SK-N-SH treated with all-trans-retinoic acid at 6 μM for 48 hours (cell line): ENCODE results near the gene DHX36.

Experiments used
- ARNTL ChIP-seq: fragments of 450-650 bp; formaldehyde crosslinking; IDR thresholded peaks from 2 replicates; pipeline ENCODE4 v1.5.0; 2020; ENCODE audit warnings: low read depth, mild to moderate bottlenecking, moderate library complexity, borderline replicate concordance
- CSRNP3 ChIP-seq: fragments of 250-450 bp; sonication (Bioruptor Pico); IDR thresholded peaks from 2 replicates; pipeline ENCODE4 v1.5.1; 2021; ENCODE audit warnings: mild to moderate bottlenecking, moderate library complexity
- ESRRG ChIP-seq: fragments of 250-450 bp; sonication (Bioruptor Pico); IDR thresholded peaks from 2 replicates; pipeline ENCODE4 v1.6.1; 2021; ENCODE audit warnings: mild to moderate bottlenecking
- GLIS3 ChIP-seq: fragments of 250-450 bp; sonication (Bioruptor Pico); IDR thresholded peaks from 2 replicates; pipeline ENCODE4 v1.5.0; 2020; ENCODE audit warnings: mild to moderate bottlenecking, moderate library complexity
- ISL1 ChIP-seq: fragments of 250-450 bp; sonication (Bioruptor Pico); IDR thresholded peaks from 2 replicates; pipeline ENCODE4 v2.1.2; 2022; ENCODE audit warnings: mild to moderate bottlenecking, moderate library complexity
- OSR1 ChIP-seq: fragments of 250-450 bp; sonication (Bioruptor Pico); IDR thresholded peaks from 2 replicates; pipeline ENCODE4 v1.8.0; 2022; ENCODE audit warnings: moderate library complexity, mild to moderate bottlenecking, inconsistent platforms
- POU6F1 ChIP-seq: fragments of 250-450 bp; sonication (Bioruptor Pico); IDR thresholded peaks from 2 replicates; pipeline ENCODE4 v1.8.0; 2021; ENCODE audit warnings: low read depth, mild to moderate bottlenecking, moderate library complexity, borderline replicate concordance
- RARB ChIP-seq: fragments of 250-450 bp; sonication (Bioruptor Pico); IDR thresholded peaks from 2 replicates; pipeline ENCODE4 v1.8.0; 2021; ENCODE audit warnings: mild to moderate bottlenecking, moderate library complexity
- SNAI2 ChIP-seq: fragments of 250-450 bp; sonication (Bioruptor Pico); IDR thresholded peaks from 2 replicates; pipeline ENCODE4 v1.5.0; 2020; ENCODE audit warnings: mild to moderate bottlenecking, moderate library complexity
- TOX ChIP-seq: fragments of 250-450 bp; sonication (Bioruptor Pico); IDR thresholded peaks from 2 replicates; pipeline ENCODE4 v1.8.0; 2021; ENCODE audit warnings: mild to moderate bottlenecking, moderate library complexity, borderline replicate concordance
- ZFP30 ChIP-seq: fragments of 450-650 bp; formaldehyde crosslinking; IDR thresholded peaks from 2 replicates; pipeline ENCODE4 v1.5.0; 2022; ENCODE audit warnings: mild to moderate bottlenecking, moderate library complexity
- ZNF70 ChIP-seq: fragments of 450-650 bp; formaldehyde crosslinking; IDR thresholded peaks from 2 replicates; pipeline ENCODE4 v1.5.0; 2020; ENCODE audit warnings: mild to moderate bottlenecking, moderate library complexity

GRCh38 chr3:154244644-154245043 lies 79.6 kb downstream of the DHX36 start:
- TF ChIP-seq CSRNP3 (CRISPR knock-in tag) (no peak), GLIS3 (CRISPR knock-in tag) (no peak), OSR1 (no peak), ZNF70 (CRISPR knock-in tag) (no peak), ESRRG (CRISPR knock-in tag) (no peak), ZFP30 (CRISPR knock-in tag) (no peak), SNAI2 (no peak), TOX (CRISPR knock-in tag) (no peak), POU6F1 (no peak), ISL1 (CRISPR knock-in tag) (no peak), ARNTL (no peak), RARB (CRISPR knock-in tag) (no peak)
